ENCODE results near the gene SELENOW.
"Not testable (repeated sequence)": the region's sequence is repeated elsewhere in the genome, so short reads cannot be mapped to it uniquely, and the experiment has no call there.

Gene SELENOW

GRCh38 chr19:47778049-47778953 lies at the start of gene SELENOW:
SELENOW (plus strand) TSS chr19:47778703; CDS start chr19:47778786, 83 bp downstream.
- DNase-seq (peak; percentile 86), ATAC-seq (peak; percentile 96)

- DNase-seq (no peak), ATAC-seq (peak; percentile 50)
Observed at GRCh38 chr19:47729468-47729798, 49.1 kb upstream of the SELENOW start.

- ATAC-seq (peak; percentile 80), DNase-seq (peak; percentile 77)
Observed at GRCh38 chr19:47729799-47730520, 48.5 kb upstream of the SELENOW start.

GRCh38 chr19:47730521-47730889 lies 48.0 kb upstream of the SELENOW start:
- no peak for DNase-seq
- no peak for ATAC-seq

- DNase-seq (no peak), ATAC-seq (no peak)
Observed at GRCh38 chr19:47730910-47731309, 47.6 kb upstream of the SELENOW start.

GRCh38 chr19:47735131-47735530 lies 43.4 kb upstream of the SELENOW start:
- DNase-seq, result no peak

GRCh38 chr19:47740866-47741519 lies 37.5 kb upstream of the SELENOW start:
- no peak for ATAC-seq

More at GRCh38 chr19:47735131-47735530, 43.4 kb upstream of the SELENOW start:
- no peak for ATAC-seq

GRCh38 chr19:47741544-47742140 lies 36.9 kb upstream of the SELENOW start:
- no peak for ATAC-seq
- no peak for DNase-seq

More at GRCh38 chr19:47740866-47741519, 37.5 kb upstream of the SELENOW start:
- DNase-seq, result no peak

GRCh38 chr19:47742634-47743033 lies 35.9 kb upstream of the SELENOW start:
- ATAC-seq, result no peak
- DNase-seq, result no peak

- ATAC-seq (peak; percentile 70), DNase-seq (peak; percentile 96)
Observed at GRCh38 chr19:47745010-47745901, 33.2 kb upstream of the SELENOW start, which contains the start of gene NOP53. NOP53 (plus strand) TSS chr19:47745546; CDS start chr19:47745560, 14 bp downstream.

- DNase-seq, ATAC-seq: not testable (repeated sequence)
Observed at GRCh38 chr19:47746129-47746528, 32.4 kb upstream of the SELENOW start.

GRCh38 chr19:47749326-47749725 lies 29.2 kb upstream of the SELENOW start:
- ATAC-seq, result peak; percentile 6
- DNase-seq, result no peak

GRCh38 chr19:47750752-47751151 lies 27.8 kb upstream of the SELENOW start:
- DNase-seq (no peak), ATAC-seq (no peak)

- ATAC-seq, result no peak
- DNase-seq, result no peak
Observed at GRCh38 chr19:47752440-47753211, 25.9 kb upstream of the SELENOW start.

GRCh38 chr19:47754206-47755064 lies 24.1 kb upstream of the SELENOW start:
- ATAC-seq (no peak), DNase-seq (no peak)

- ATAC-seq (no peak), DNase-seq (no peak)
Observed at GRCh38 chr19:47755065-47755761, 23.3 kb upstream of the SELENOW start.

- ATAC-seq, result no peak
- DNase-seq, result no peak
Observed at GRCh38 chr19:47755762-47756626, 22.5 kb upstream of the SELENOW start.

GRCh38 chr19:47756627-47756929 lies 21.9 kb upstream of the SELENOW start:
- ATAC-seq, result no peak
- no peak for DNase-seq

Measured in stimulated activated naive CD8-positive, alpha-beta T cell treated with anti-CD3 and anti-CD28 coated beads, Interleukin-15, Interleukin-2, amounts not matched to agents 100 U/mL and 50 U/mL, for 24 hours (primary cell).